Lung (tissue), 12 donors: ENCODE data around the gene DAZAP1. TPM values are rescaled to one million over a fixed set of nuclear protein-coding genes. Genes with fewer than 3 reads are reported as not detected.

Experiments
- ATAC-seq: fragments of 200-7000 bp; cut with Tn5 transposase; one replicate; pipeline ENCODE4 v1.9.1; 2020; ENCODE audit warnings: moderate number of reproducible peaks; ENCODE audit not compliant: insufficient read depth, low FRiP score
- DNase-seq, 3 donors: peaks; one replicate each; pipeline ENCODE4 v3.0.0-alpha.2; 2013 to 2017
- H3K27ac ChIP-seq, 2 donors: one replicate each; pipeline ENCODE4 v1.5.1; 2013; ENCODE audit warnings: mild to moderate bottlenecking in 2 of 2, moderate library complexity in 2 of 2, control low read depth in 1 of 2, inconsistent platforms in 1 of 2, low read depth in 1 of 2, low read length in 1 of 2
- H3K27me3 ChIP-seq, 3 donors: one replicate each; pipeline ENCODE4 v1.5.1; 2013; ENCODE audit warnings: low read length in 2 of 3; ENCODE audit not compliant: control insufficient read depth in 3 of 3, insufficient read depth in 3 of 3
- H3K36me3 ChIP-seq, 4 donors: one replicate each; pipeline ENCODE4 v1.5.1; 2013; ENCODE audit warnings: low read length in 4 of 4, mild to moderate bottlenecking in 1 of 4, moderate library complexity in 1 of 4; ENCODE audit not compliant: control insufficient read depth in 4 of 4, insufficient read depth in 4 of 4
- H3K4me1 ChIP-seq, 5 donors: one replicate each; pipeline ENCODE4 v1.5.1; 2013; ENCODE audit warnings: low read length in 5 of 5, mild to moderate bottlenecking in 2 of 5, moderate library complexity in 1 of 5; ENCODE audit not compliant: control insufficient read depth in 5 of 5, insufficient read depth in 5 of 5
- H3K4me3 ChIP-seq: one replicate; pipeline ENCODE4 v1.5.1; 2013; ENCODE audit warnings: mild to moderate bottlenecking, control low read depth, moderate library complexity
- H3K9ac ChIP-seq, 2 donors: one replicate each; pipeline ENCODE4 v1.5.1; 2013; ENCODE audit warnings: low read length in 2 of 2, control low read depth in 1 of 2; ENCODE audit not compliant: insufficient read depth in 1 of 2
- H3K9me3 ChIP-seq, 4 donors: one replicate each; pipeline ENCODE4 v1.5.1; 2013; ENCODE audit warnings: low read length in 3 of 4, mild to moderate bottlenecking in 1 of 4, moderate library complexity in 1 of 4; ENCODE audit not compliant: control insufficient read depth in 4 of 4, insufficient read depth in 3 of 4
- WGBS, 2 donors: extraction: QIAGEN DNeasy Blood & Tissue Kit; methylation state at CpG; one replicate each; pipeline ENCODE4 v1.1.7; 2013; 5-methylcytosine and 5-hydroxymethylcytosine counted together
- polyA plus RNA-seq, 2 donors: library from polyadenylated mRNA; stranded (reverse); fragments of 200-250 nt; gene quantifications; one replicate each; pipeline ENCODE4 v1.2.1, GENCODE V29; 2013
- total RNA-seq, 2 donors: library from RNA; depleted of rRNA in 1 of 2; stranded (reverse); fragments of >200 nt in 1 of 2; gene quantifications; one replicate each; pipeline ENCODE4 v1.2.1, GENCODE V29; 2014 to 2021
- TF ChIP-seq, protein P1 (sequence below): IDR thresholded peaks from 2 replicates; pipeline ENCODE4 v1.5.1; 2012; ENCODE audit warnings: mild to moderate bottlenecking; ENCODE audit errors: control extremely low read depth, extremely low read depth
- donor health status: control.
- donor health status: control.
- donor health status: Bipolar disorder and iron deficiency.
- donor health status: healthy.
- donor health status: DM: yes; HTN: yes; CAD: no.

DAZAP1 gene
- total and polyA plus RNA-seq, 4 donors = 61.4 to 125 (median 80.1) TPM

- ATAC-seq (no peak), DNase-seq (no peak)
- H3K27me3 ChIP-seq = no peaks in the 10 kb centered on the region
- no peak overlapping the region for H3K9ac ChIP-seq
- H3K36me3 ChIP-seq = peaks cover 0 to 17% (median 4%) of the 10 kb centered on the region in 4 donors
- TF ChIP-seq, protein P1, sequence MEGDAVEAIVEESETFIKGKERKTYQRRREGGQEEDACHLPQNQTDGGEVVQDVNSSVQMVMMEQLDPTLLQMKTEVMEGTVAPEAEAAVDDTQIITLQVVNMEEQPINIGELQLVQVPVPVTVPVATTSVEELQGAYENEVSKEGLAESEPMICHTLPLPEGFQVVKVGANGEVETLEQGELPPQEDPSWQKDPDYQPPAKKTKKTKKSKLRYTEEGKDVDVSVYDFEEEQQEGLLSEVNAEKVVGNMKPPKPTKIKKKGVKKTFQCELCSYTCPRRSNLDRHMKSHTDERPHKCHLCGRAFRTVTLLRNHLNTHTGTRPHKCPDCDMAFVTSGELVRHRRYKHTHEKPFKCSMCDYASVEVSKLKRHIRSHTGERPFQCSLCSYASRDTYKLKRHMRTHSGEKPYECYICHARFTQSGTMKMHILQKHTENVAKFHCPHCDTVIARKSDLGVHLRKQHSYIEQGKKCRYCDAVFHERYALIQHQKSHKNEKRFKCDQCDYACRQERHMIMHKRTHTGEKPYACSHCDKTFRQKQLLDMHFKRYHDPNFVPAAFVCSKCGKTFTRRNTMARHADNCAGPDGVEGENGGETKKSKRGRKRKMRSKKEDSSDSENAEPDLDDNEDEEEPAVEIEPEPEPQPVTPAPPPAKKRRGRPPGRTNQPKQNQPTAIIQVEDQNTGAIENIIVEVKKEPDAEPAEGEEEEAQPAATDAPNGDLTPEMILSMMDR = no peak
- peak overlapping the region in 1 of 2 donors; percentile 93 for H3K27ac ChIP-seq
- H3K4me3 ChIP-seq = no peak overlapping the region
- WGBS, 2 donors = 75 to 85% methylated on average over 21 of the region's 21 CpGs
- H3K9me3 ChIP-seq = no peaks in the 10 kb centered on the region
- H3K4me1 ChIP-seq = peaks cover 13 to 63% (median 38%) of the 10 kb centered on the region in 5 donors
Measured at GRCh38 chr19:1412323-1412923, 5.0 kb downstream of the DAZAP1 start.

DNA sequence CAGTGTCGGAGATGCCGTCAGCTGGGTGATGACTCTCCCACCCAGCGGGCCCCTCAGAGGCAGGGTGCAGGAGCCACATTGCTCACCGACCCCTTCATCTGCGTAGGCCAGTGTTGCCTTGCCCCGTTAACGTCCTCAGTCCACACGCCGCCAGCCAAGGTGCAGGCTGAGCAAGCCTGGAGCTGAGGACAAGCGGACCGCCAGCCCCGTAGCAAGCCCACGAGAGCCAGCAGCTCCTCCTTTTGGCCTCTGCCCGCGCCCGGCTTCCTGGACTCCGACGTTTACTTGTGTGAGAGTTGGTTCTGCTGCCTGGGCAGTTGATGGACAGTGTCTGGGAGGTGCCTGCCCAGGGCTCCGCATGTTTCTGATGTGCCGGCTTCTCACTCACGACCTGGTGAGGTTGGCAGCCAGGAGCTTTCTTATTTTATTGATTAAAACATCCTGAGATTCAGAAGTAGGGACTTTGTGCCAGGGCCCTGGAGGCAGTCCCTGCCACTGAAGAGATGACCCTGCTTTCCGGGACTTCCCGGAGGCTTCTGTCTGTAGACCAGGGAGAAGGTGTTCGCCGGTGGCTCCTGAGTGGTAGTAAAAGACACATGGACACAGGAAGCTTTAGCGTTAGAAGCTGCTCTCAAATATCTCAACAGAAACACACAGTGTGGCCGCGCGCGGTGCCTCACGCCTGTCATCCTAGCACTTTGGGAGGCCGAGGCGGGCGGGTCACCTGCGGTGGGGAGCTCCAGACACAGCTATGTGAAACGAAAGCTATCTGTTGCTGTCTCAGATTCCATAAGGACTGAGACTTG is 5.8 kb downstream of the DAZAP1 start:
- peaks cover 0 to 21% (median 4%) of the 10 kb centered on the region in 4 donors for H3K36me3 ChIP-seq
- peaks cover 16 to 63% (median 41%) of the 10 kb centered on the region in 5 donors for H3K4me1 ChIP-seq
- TF ChIP-seq, protein P1 = no peak
- 79 to 86% methylated on average over 36 of the region's 36 CpGs for WGBS, 2 donors
- no peak for DNase-seq
- H3K9ac ChIP-seq = no peak overlapping the region
- no peak overlapping the region for H3K4me3 ChIP-seq
- no peaks in the 10 kb centered on the region for H3K27me3 ChIP-seq
- H3K9me3 ChIP-seq = no peaks in the 10 kb centered on the region
- no peak overlapping the region for H3K27ac ChIP-seq
- ATAC-seq = no peak

DNA sequence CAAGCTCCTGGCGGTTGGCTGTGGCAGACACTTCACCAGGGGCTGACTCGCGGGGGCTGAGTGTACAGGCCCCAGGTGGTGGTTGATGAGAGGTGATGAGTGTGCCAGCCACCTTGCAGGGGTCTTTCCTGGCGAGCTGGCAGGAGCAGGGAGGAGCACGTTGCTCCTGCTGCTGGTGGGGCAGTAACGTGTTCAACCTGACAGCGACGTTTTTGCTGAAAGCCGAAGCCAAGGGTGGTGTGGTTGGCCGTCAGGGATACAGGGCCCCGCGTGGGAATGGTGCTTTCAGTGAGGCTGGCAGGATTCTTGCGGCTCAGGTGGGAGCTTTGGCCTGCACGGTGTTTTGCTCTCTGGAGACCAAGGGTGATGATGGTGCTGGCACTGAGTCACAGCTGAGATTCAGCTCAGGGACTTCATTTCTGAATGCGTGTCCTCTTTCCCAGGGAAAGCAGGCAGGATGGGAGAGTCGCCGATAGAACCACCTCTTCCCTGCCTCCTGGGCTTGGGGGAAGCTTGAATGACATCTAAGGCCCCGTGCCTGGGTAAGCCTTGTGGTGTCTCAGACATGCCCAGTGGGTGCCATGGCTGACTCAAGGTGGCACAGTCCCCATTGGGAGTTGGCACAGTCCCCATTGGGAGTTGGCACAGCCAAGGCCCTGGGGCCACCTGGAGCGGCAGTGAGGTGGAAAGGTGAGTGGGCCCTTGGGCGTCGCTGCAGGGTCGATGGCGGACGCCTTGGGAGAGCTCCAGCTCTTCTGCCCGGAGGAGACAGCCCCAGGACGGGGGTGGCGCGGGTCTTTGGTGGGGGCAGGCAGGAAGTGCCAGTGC is 8.8 kb downstream of the DAZAP1 start:
- Histone ChIP-seq H3K36me3 (peaks cover 0 to 41% (median 4%) of the 10 kb centered on the region in 4 donors), H3K4me3 (no peak overlapping the region), H3K27me3 (no peaks in the 10 kb centered on the region), H3K9ac (peak overlapping the region; percentile 37 to 73), H3K9me3 (no peaks in the 10 kb centered on the region), H3K4me1 (peaks cover 14 to 41% (median 25%) of the 10 kb centered on the region in 5 donors), H3K27ac (peak overlapping the region; percentile 79 to 83)
- TF ChIP-seq, protein P1 = no peak
- no peak for DNase-seq
- ATAC-seq = no peak
- WGBS, 2 donors = 60 to 77% methylated on average over 28 of the region's 28 CpGs
